GM21825 (cell line): Measurements from ENCODE around the gene NR3C2.

ENCODE experiments used
- ATAC-seq: cut with Tn5 transposase; IDR thresholded peaks from one replicate; pipeline ENCODE4 v1.9.1; 2021; ENCODE audit warnings: mild to moderate bottlenecking, moderate library complexity; ENCODE audit not compliant: unreplicated experiment

Gene NR3C2

GRCh38 chr4:148441986-148442831, at the start of gene NR3C2:
NR3C2 (minus strand) TSS chr4:148442414.
- peak; percentile 98 for ATAC-seq

- ATAC-seq = no peak
Measured at GRCh38 chr4:148487181-148487580, 45.0 kb upstream of the NR3C2 start.

GRCh38 chr4:148481636-148482035, 39.4 kb upstream of the NR3C2 start:
- no peak for ATAC-seq

GRCh38 chr4:148477276-148477675, 35.1 kb upstream of the NR3C2 start:
- ATAC-seq = no peak

- no peak for ATAC-seq
Measured at GRCh38 chr4:148469938-148470337, 27.7 kb upstream of the NR3C2 start.

- no peak for ATAC-seq
Measured at GRCh38 chr4:148454835-148455234, 12.6 kb upstream of the NR3C2 start.

GRCh38 chr4:148453833-148454232, 11.6 kb upstream of the NR3C2 start:
- ATAC-seq = no peak

GRCh38 chr4:148452970-148453369, 10.8 kb upstream of the NR3C2 start:
- no peak for ATAC-seq

- ATAC-seq = no peak
Measured at GRCh38 chr4:148449921-148450320, 7.7 kb upstream of the NR3C2 start.

GRCh38 chr4:148448141-148448540, 5.9 kb upstream of the NR3C2 start:
- ATAC-seq = no peak

- no peak for ATAC-seq
Measured at GRCh38 chr4:148447681-148448080, 5.5 kb upstream of the NR3C2 start.

- ATAC-seq = no peak
Measured at GRCh38 chr4:148445860-148446330, 3.7 kb upstream of the NR3C2 start.

GRCh38 chr4:148445071-148445859, 3.1 kb upstream of the NR3C2 start:
- ATAC-seq = no peak

- ATAC-seq = no peak
Measured at GRCh38 chr4:148444296-148445070, 2.3 kb upstream of the NR3C2 start.

- ATAC-seq = no peak
Measured at GRCh38 chr4:148443512-148444295, 1.5 kb upstream of the NR3C2 start.

GRCh38 chr4:148442832-148443511, 758 bp upstream of the NR3C2 start:
- no peak for ATAC-seq

- no peak for ATAC-seq
Measured at GRCh38 chr4:148441624-148441985, 609 bp downstream of the NR3C2 start.

GRCh38 chr4:148438047-148438446, 4.2 kb downstream of the NR3C2 start:
- no peak for ATAC-seq

- no peak for ATAC-seq
Measured at GRCh38 chr4:148437439-148437838, 4.8 kb downstream of the NR3C2 start.

GRCh38 chr4:148436512-148436911, 5.7 kb downstream of the NR3C2 start:
- ATAC-seq = no peak
